Stimulated activated naive CD8-positive, alpha-beta T cell treated with anti-CD3 and anti-CD28 coated beads, Interleukin-15, Interleukin-2, amounts not matched to agents 100 U/mL and 50 U/mL, for 24 hours (primary cell): ENCODE data around the gene PLP2.
A peak's percentile ranks its signal among the peaks of the same experiment; 100 is the strongest.
"Not testable (repeated sequence)": the region's sequence is repeated elsewhere in the genome, so short reads cannot be mapped to it uniquely, and the experiment has no call there.

ENCODE experiments used
- ATAC-seq: fragments of 150-1000 bp; cut with Tn5 transposase; one replicate; pipeline ENCODE4 v1.10.0; 2021
- DNase-seq: peaks from one replicate; pipeline ENCODE4 v3.0.0; 2021

PLP2 gene

GRCh38 chrX:49171752-49172279 lies at the start of gene PLP2:
PLP2 (plus strand) TSS chrX:49171898; CDS start chrX:49172001, 103 bp downstream.
- ATAC-seq, result peak; percentile 67
- DNase-seq, result peak; percentile 82

- no peak for ATAC-seq
- no peak for DNase-seq
Measured at GRCh38 chrX:49122499-49122898, 49.2 kb upstream of the PLP2 start.

GRCh38 chrX:49127742-49128258 lies 43.9 kb upstream of the PLP2 start:
- ATAC-seq, DNase-seq: not testable (repeated sequence)

- ATAC-seq, result no peak
- DNase-seq, result no peak
Measured at GRCh38 chrX:49129427-49129826, 42.3 kb upstream of the PLP2 start.

- not testable (repeated sequence) for ATAC-seq, DNase-seq
Measured at GRCh38 chrX:49132275-49132674, 39.4 kb upstream of the PLP2 start.

- no peak for DNase-seq
- ATAC-seq, result no peak
Measured at GRCh38 chrX:49133759-49134158, 37.9 kb upstream of the PLP2 start.

- DNase-seq (no peak), ATAC-seq (no peak)
Measured at GRCh38 chrX:49137492-49137891, 34.2 kb upstream of the PLP2 start.

- ATAC-seq, result no peak
- no peak for DNase-seq
Measured at GRCh38 chrX:49139713-49140112, 32.0 kb upstream of the PLP2 start.

- DNase-seq, ATAC-seq: not testable (repeated sequence)
Measured at GRCh38 chrX:49142264-49142663, 29.4 kb upstream of the PLP2 start.

- not testable (repeated sequence) for DNase-seq, ATAC-seq
Measured at GRCh38 chrX:49143154-49143553, 28.5 kb upstream of the PLP2 start.

GRCh38 chrX:49147282-49147681 lies 24.4 kb upstream of the PLP2 start:
- DNase-seq (no peak), ATAC-seq (no peak)

GRCh38 chrX:49147936-49148335 lies 23.8 kb upstream of the PLP2 start:
- no peak for DNase-seq
- no peak for ATAC-seq

GRCh38 chrX:49148390-49149100 lies 23.2 kb upstream of the PLP2 start:
- not testable (repeated sequence) for ATAC-seq, DNase-seq

GRCh38 chrX:49149291-49149690 lies 22.4 kb upstream of the PLP2 start:
- not testable (repeated sequence) for DNase-seq, ATAC-seq

- ATAC-seq, result no peak
- no peak for DNase-seq
Measured at GRCh38 chrX:49153467-49153866, 18.2 kb upstream of the PLP2 start.

- DNase-seq, result peak; percentile 45
- peak; percentile 38 for ATAC-seq
Measured at GRCh38 chrX:49155243-49155899, 16.3 kb upstream of the PLP2 start.

GRCh38 chrX:49155900-49156837 lies 15.5 kb upstream of the PLP2 start:
- ATAC-seq, result peak; percentile 91
- DNase-seq, result peak; percentile 88

- DNase-seq (no peak), ATAC-seq (no peak)
Measured at GRCh38 chrX:49157194-49157593, 14.5 kb upstream of the PLP2 start.

- ATAC-seq, result no peak
- DNase-seq, result no peak
Measured at GRCh38 chrX:49160908-49161307, 10.8 kb upstream of the PLP2 start.

GRCh38 chrX:49161632-49162031 lies 10.1 kb upstream of the PLP2 start:
- DNase-seq (no peak), ATAC-seq (no peak)

- ATAC-seq (no peak), DNase-seq (no peak)
Measured at GRCh38 chrX:49162620-49163019, 9.1 kb upstream of the PLP2 start, which contains the start of gene MAGIX. MAGIX (plus strand) TSS chrX:49162758; CDS start chrX:49162890, 132 bp downstream.
